AG09309 (cell line): ENCODE data around the gene ILK.
A peak's percentile ranks its signal among the peaks of the same experiment; 100 is the strongest.

Experiments used
- DNase-seq: peaks from one replicate; pipeline ENCODE4 v3.0.0-alpha.2; 2010; ENCODE audit warnings: low read depth
- H3K4me3 ChIP-seq: 2 replicates; pipeline ENCODE4 v1.5.1; 2011; ENCODE audit warnings: mild to moderate bottlenecking, low read depth, low read length, moderate library complexity; ENCODE audit not compliant: control insufficient read depth
- TF ChIP-seq, protein P1 (sequence below): IDR thresholded peaks from 2 replicates; pipeline ENCODE4 v1.5.1; 2011; ENCODE audit warnings: mild to moderate bottlenecking, low read depth, low read length, inconsistent platforms; ENCODE audit not compliant: insufficient read depth, control insufficient read depth; ENCODE audit errors: missing control alignments

ILK gene

DNA sequence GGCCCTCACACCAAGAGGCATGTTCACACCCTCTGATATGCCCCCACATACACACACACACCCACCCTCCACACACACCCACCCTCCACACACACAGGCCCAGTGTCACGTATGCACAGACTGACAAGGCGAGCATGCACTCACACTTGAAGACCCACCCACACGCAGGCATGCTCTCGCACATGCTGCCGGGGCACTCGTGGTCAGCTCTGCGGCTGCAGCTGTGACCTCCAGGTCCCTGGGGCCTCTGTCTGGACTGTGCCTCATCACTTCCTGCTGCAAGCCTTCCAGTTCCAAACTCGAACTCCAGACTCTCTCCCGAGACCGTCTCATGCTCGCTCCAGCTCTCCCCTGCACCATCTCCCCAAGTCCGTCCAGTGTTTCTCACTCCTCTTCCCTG, 42.5 kb downstream of the ILK start:
- H3K4me3 ChIP-seq = peak overlapping the region; percentile 8; the same call in 1 of the 2 replicates
- DNase-seq = no peak
- TF ChIP-seq, protein P1, sequence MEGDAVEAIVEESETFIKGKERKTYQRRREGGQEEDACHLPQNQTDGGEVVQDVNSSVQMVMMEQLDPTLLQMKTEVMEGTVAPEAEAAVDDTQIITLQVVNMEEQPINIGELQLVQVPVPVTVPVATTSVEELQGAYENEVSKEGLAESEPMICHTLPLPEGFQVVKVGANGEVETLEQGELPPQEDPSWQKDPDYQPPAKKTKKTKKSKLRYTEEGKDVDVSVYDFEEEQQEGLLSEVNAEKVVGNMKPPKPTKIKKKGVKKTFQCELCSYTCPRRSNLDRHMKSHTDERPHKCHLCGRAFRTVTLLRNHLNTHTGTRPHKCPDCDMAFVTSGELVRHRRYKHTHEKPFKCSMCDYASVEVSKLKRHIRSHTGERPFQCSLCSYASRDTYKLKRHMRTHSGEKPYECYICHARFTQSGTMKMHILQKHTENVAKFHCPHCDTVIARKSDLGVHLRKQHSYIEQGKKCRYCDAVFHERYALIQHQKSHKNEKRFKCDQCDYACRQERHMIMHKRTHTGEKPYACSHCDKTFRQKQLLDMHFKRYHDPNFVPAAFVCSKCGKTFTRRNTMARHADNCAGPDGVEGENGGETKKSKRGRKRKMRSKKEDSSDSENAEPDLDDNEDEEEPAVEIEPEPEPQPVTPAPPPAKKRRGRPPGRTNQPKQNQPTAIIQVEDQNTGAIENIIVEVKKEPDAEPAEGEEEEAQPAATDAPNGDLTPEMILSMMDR = no peak

DNA sequence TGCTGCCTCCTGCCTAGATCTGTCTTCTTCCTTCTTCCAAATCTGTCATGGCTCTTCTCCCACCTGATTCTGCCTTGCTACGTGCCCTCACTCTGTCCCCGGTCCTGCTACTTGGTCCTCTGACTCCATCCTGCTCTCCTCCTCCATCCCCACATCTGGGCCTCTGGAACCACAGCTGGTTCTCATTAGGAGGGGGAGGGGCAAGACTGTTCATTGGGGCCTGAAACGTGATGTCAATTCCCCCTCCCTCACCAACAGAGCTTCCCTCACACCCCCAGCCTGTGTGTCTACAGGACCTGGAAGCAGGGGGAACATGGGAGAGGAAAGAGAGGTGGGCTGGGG, 43.0 kb downstream of the ILK start:
- DNase-seq = no peak
- TF ChIP-seq, protein P1 = no peak
- no peak overlapping the region for H3K4me3 ChIP-seq

DNA sequence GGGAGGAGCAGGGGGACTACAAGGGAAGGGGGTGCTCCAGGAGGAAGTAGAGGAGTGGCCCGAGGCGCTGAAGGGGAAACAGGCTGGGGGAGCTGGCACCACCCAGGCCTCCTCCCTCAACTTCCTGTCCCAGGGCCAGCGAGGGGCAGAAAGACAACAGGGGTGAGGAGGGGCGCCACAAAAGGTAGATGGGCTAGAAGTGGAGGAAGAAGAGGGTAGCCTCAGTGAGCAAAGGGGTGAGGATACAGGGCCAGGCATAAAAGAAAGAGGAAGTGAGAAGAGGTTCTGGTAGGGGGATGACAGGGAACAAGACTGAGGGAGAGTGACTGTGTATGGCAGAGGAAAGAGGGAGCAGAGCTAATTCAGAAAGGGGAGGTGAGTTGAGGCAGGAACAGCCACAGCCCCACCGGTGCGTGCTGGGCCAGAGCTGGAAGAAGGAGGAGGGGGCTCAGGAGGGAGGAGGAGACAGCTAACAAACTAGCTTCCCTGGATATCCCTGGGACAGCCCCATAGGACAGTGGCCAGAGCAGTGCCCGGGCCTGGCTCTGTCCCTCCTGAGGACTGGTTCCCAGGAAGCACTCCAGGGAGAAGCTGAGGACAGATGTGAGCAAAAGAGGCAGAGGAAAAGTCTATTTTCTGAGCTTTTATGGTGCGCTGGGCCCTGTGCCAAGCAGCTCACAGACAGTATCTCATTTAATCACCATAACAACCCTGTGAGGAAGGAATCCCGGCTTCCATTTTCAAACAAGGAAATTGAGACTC, 43.5 kb downstream of the ILK start:
- H3K4me3 ChIP-seq = no peak overlapping the region
- no peak for DNase-seq
- TF ChIP-seq, protein P1 = no peak

DNA sequence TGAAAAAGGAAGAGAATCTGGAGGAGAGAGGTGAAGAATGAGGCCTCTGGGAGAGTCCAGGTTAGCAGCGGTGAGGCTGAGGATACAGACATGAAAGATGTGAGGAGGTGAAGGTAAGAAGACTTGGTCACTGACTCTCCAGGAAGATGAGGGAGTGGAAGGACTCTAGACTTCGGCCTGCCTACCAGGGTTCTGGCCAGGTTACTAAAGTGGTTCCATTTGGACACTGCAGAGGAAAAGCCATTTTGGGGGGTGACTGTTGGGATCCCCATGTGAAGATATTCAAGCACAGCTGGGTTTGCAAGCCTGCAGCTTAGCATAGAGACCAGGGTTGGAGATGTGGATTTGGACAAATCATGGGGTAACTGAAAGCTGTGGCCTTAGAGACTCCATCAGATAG, 44.3 kb downstream of the ILK start:
- TF ChIP-seq, protein P1 = no peak
- H3K4me3 ChIP-seq = no peak overlapping the region
- DNase-seq = no peak

- TF ChIP-seq, protein P1 = no peak
- no peak overlapping the region for H3K4me3 ChIP-seq
- DNase-seq = no peak
Measured at GRCh38 chr11:6648501-6648900, 44.9 kb downstream of the ILK start.

- no peak overlapping the region for H3K4me3 ChIP-seq
- TF ChIP-seq, protein P1 = no peak
- no peak for DNase-seq
Measured at GRCh38 chr11:6650104-6650503, 46.5 kb downstream of the ILK start.
